ENCODE results near the gene SCN11A.

DNA sequence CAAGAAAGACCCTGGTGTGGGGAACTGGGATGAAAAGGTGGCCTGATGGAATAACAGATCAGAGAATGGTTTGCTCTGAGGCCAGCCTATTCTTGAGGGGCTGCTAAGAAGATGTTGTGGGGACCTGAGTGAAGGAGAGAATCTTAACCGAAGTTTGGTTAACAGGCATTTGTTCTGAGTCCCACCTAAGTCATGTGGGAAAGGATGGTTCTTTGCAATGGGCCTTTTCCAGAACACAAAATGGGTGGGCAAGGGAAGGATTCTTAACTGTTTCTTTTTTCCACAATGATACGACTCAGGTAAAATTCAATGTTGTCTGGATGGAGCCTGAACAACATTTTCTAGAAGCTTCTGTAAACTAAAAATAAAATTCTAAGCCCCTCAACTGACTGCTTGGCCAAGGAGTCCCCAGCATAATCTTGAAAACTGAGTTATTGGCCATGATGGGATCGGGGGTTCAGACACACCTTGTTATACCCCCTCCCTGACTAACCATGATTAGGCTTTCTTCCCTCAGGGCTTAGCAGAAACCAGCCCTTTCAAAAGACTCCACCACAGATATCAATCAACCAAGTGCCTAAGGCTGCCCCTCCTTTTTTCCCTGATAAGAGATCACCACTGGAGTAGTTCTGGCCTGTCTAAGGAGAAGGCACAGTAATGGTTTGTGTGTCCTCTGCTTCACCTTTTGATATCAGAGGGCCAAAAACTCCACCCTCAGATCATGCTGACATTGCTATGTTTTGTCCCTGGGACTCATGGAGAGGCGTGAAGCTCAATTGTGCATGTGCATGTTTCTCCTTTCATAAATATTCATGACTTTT, 30.1 kb downstream of the SCN11A start:
- TF ChIP-seq, protein P1, sequence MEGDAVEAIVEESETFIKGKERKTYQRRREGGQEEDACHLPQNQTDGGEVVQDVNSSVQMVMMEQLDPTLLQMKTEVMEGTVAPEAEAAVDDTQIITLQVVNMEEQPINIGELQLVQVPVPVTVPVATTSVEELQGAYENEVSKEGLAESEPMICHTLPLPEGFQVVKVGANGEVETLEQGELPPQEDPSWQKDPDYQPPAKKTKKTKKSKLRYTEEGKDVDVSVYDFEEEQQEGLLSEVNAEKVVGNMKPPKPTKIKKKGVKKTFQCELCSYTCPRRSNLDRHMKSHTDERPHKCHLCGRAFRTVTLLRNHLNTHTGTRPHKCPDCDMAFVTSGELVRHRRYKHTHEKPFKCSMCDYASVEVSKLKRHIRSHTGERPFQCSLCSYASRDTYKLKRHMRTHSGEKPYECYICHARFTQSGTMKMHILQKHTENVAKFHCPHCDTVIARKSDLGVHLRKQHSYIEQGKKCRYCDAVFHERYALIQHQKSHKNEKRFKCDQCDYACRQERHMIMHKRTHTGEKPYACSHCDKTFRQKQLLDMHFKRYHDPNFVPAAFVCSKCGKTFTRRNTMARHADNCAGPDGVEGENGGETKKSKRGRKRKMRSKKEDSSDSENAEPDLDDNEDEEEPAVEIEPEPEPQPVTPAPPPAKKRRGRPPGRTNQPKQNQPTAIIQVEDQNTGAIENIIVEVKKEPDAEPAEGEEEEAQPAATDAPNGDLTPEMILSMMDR (conservative IDR thresholded peaks at IDR 0.05; ENCODE audit: low read depth, low read length) = no peak
- no peak for TF ChIP-seq EZH2 (IDR thresholded peaks at IDR 0.05; ENCODE audit: borderline replicate concordance, low read depth, low read length, poor library complexity, severe bottlenecking)

Measured in A673 (cell line).